Suprapubic skin (tissue), 3 donors: ENCODE data around the gene HDGF.
"Not testable (repeated sequence)": the region's sequence is repeated elsewhere in the genome, so short reads cannot be mapped to it uniquely, and the experiment has no call there.

Source experiments
- CTCF ChIP-seq, 2 donors: fragments of 200-600 bp in 1 of 2; fragments of 450-650 bp in 1 of 2; sonication (generic) in 1 of 2; IDR thresholded peaks; one replicate each; pipeline ENCODE4 v1.5.1; 2016 to 2019; ENCODE audit warnings: antibody characterized with exemption in 2 of 2, mild to moderate bottlenecking in 1 of 2, moderate library complexity in 1 of 2
- EP300 ChIP-seq: sonication (generic); formaldehyde crosslinking; IDR thresholded peaks from one replicate; pipeline ENCODE4 v1.6.1; 2017; ENCODE audit warnings: antibody characterized with exemption
- POLR2A ChIP-seq, 2 donors: fragments of 450-650 bp; IDR thresholded peaks; one replicate each; pipeline ENCODE4 v1.6.1; 2017; ENCODE audit warnings: antibody characterized with exemption in 2 of 2, mild to moderate bottlenecking in 2 of 2, moderate library complexity in 2 of 2

GRCh38 chr1:156765136-156765535 is 13.7 kb upstream of the HDGF start:
- not testable (repeated sequence) for TF ChIP-seq POLR2A (IDR thresholded peaks at IDR 0.05); CTCF (IDR thresholded peaks at IDR 0.05); EP300
